NCI-H1694 treated with DMSO at 0.1 percent for 48 hours (cell line): ENCODE measurements around the gene PUS1.

Source experiments
- DNase-seq: peaks from one replicate; lab custom pipeline; 2025; lab: John Stamatoyannopoulos, UW

PUS1 gene

DNA sequence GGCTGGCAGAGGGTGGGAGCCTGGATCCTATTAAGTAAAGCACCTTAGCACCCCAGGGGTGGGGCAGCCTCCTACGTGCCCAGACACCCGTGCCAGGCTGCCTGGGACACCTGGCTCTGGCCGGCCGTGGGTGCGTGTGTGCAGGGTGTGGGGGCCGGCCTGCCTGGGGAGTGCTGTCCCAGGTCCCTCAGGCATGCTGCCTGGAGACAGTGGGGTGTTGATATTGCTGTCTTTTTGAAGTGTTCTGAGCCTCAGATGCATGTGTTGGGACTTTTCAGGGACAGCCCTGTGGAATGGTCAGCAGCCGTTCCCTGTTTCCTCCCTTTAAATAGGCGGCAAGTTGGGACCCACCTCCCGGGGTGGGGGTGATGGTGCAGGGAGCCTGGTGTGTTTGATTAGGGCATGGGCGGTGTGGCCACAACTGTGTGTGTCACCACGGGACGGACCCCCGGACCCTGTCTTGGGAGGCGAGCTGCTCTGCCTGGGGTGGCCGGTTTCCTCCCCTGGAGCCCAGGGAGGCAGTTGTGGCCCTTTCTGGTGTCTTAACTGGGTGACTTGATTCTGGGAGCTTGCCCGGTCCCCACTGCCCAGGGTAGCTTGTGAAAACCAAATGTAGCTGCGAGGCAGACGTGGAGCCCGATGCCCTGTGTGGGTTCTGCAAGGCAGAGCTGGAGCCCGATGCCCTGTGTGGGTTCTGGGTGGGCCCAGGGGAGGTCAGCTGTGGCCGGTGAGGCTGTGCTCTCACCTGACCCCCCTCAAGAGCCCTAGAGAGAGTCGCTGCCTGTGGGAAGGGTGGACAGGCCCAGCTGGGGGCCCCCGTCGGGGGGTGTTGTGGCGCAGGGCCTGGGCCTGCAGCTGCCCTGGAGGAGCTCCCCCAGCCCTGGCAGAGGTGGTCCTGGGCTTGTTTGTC is 26.5 kb upstream of the PUS1 start:
- no peak for DNase-seq

GRCh38 chr12:131903270-131904255 is 25.5 kb upstream of the PUS1 start:
- DNase-seq, result no peak

DNA sequence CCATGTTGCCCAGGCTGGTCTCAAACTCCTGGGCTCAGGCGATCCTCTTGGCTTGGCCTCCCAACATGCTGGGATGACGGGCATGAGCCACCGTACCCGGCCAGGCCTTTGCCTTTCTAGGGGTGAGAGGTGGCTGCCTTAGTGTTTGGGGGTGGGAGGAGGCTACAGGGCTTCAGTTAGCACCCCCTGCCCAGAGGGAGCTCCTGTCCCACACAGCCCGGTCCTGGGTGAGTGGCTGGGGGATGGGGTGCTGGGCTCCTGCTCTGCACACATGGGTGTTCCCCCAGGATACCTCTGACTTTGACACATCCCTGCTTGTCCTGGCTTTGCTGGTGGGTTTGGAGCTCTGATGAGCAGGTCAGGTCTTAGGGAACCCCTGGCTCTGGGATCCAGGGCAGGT is 24.7 kb upstream of the PUS1 start:
- DNase-seq, result no peak

DNA sequence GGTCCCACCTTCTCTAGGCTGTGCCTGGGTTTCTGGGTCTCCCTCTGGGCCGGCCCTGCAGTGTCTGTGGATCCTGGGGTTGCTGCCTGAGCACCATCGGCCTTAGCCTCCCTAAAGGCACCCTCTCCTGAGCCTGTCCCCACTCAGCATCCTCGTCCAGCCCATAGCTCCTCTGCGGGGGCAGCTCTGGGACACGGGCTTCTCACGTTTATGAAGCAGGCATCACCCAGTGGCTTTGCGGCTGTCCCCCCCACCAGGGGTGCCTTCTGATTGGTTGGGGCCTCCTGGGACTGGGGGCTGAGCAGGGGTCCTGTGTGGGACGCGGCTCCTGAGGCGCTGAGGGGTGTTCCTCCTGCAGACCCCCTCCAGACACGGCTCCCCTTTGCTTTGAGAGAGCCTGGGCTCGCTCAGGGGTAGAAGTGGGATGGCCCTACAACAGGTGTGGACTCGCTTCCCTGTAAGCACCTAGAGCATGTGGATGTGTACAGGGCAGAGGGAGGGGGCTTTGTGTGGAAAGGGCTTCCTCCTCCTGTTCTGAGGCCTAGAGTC is 23.9 kb upstream of the PUS1 start:
- DNase-seq, result no peak

DNA sequence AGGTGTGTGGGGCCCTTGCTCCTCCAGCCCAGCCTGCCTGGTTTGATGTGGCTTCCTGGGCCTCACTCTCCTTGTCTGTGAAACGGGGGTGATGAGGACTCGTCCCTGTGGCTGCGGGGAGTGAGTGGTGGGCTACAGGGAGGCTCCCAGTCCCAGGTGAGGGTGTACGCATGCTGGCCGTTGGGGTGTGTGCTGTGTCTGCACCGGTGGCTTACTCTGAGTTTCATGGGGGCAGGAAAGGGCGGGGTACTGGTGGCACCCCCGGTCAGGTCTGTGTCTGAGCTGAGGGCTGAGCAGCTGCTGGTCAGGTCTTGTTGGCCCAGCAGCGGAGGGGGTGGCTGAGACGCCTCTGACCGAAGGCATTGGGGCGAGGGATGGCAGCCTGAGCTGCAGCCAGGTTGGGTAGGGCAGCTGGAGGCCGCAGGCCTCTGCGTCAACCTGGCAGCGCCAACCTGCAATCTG is 23.4 kb upstream of the PUS1 start:
- no peak for DNase-seq

DNA sequence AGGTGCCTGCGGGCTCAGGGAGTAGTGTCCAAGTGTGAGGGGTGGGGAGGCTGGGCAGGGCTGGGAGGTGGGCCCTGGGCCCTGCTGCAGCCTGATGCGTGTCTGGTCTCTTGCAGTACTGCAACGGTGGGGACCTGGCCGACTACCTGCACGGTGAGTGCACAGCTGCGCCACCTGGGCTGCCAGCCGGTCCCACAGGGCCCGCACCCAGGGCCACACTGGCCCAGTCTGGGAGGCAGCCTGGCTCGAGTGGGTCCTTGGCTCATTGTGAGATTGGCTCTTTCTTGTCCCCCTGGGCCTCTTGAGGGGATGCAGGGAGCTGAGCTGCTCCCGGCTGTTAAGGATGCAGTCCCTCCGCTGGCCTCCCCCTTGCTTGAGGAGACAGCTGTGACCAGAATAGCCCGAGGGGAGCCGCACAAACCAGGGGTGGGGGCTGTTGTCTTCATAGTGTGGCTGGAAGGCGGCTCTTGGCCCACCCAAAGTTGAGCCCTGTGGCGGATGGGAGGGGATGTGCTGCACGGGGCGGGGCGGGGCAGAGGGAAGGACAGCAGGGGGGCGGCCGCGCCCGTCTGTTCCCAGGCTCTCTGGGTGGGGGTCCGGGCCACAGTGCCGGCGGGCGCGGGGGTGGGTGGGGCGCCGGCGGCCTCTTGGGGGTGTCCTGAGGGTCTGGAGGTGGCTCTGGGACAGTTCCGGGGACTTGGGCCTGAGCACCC is 21.5 kb upstream of the PUS1 start:
- no peak for DNase-seq

DNA sequence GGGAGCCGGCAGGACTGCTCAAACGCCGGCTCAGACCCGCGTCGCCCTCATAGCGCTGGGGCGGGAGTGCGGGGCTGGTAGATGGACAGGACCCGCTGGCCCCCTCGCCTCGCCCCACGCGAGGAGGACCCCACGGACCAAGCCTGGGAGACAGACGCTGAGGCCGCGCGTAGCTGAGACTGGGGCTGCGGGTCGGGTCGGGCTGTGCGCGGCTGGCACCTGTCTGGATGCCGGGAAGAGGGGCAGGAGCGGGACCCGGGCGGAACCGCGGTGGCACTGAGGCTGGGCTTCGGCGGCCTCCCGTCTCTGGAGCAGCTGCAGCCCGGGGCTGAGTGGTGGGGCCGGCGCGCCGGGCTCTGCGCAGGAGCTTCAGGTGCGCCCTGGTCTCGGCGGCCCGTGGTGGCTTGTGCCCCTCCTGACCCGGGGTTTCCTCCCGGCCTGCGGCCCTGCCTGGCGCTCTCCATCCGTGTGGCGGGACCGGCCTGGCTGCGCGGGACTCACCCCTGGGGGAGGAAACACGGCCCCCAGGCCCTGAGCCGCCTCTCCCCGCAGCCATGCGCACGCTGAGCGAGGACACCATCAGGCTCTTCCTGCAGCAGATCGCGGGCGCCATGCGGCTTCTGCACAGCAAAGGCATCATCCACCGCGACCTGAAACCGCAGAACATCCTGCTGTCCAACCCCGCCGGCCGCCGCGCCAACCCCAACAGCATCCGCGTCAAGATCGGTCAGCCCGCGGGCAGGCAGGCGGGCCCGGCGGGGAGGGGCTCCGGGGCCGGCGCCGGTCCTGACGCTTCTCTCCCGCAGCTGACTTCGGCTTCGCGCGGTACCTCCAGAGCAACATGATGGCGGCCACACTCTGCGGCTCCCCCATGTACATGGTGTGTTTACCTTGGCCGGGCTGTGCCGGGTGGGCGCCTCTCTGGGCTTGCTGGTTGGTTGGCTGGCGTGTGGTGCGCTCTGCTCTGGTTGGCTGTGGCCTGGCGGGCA is 20.7 kb upstream of the PUS1 start:
- DNase-seq, result no peak

- DNase-seq, result no peak
Observed at GRCh38 chr12:131909081-131909751, 19.9 kb upstream of the PUS1 start.

- no peak for DNase-seq
Observed at GRCh38 chr12:131909752-131910219, 19.3 kb upstream of the PUS1 start.

DNA sequence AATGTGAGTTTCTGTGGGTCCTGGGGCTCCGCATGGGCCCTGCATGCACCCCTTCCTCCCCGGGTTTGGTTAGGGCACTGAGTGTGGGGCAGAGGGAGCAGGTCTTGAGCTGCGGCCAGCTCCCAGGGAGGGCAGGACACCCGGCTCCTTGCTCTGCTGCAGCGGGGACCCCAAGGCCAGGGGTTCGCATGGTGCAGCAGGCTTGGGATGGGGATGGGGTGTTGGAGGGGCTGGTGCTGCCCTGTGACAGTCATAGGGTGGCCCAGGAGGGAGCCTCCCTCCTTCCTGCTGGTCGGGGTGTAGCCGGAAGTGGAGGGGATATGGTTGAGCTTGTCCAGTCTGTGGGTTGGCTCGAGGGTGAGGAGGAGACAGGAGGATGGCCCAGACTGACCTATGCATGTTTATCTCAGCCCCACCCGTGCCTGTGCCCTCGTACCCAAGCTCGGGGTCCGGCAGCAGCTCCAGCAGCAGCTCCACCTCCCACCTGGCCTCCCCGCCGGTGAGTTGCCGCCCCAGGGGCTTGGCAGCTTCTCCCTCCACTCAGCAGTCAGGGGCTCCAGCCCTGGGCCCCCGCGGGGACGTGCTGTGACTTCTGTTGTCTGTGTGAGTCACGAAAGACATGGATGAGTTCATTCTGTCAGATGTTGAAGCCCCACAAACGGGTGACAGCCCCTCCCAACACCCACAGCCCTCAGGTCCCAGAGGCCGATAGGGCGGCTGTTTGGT is 18.6 kb upstream of the PUS1 start:
- no peak for DNase-seq

GRCh38 chr12:131911028-131911650 is 17.9 kb upstream of the PUS1 start:
- DNase-seq, result no peak

GRCh38 chr12:131911851-131912477 is 17.1 kb upstream of the PUS1 start:
- DNase-seq, result no peak

- no peak for DNase-seq
Observed at GRCh38 chr12:131912518-131913274, 16.4 kb upstream of the PUS1 start.

- no peak for DNase-seq
Observed at GRCh38 chr12:131913666-131914065, 15.4 kb upstream of the PUS1 start.

DNA sequence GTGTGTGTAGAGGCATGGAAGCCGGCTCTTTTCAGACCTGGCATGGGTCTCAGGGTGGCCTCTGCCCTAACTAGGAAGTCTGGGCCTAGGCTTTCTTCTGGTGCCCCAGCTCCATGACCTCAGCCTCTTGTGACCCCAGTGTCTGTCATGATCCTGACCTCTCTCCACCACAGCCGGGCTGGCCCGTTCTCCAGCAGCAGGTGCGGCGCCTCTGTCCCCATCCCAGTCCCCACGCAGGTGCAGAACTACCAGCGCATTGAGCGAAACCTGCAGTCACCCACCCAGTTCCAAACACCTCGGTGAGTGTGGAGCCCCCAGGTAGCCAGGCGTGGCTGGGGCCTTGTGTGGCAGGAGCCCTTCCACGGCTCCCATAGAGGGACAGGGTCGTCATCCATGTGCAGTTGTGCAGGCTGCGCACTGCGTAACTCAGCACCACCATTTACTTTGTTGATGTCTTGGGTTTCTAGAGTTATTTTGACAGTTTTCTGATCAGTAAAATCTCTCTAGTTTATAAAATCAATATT is 14.8 kb upstream of the PUS1 start:
- DNase-seq, result no peak

DNA sequence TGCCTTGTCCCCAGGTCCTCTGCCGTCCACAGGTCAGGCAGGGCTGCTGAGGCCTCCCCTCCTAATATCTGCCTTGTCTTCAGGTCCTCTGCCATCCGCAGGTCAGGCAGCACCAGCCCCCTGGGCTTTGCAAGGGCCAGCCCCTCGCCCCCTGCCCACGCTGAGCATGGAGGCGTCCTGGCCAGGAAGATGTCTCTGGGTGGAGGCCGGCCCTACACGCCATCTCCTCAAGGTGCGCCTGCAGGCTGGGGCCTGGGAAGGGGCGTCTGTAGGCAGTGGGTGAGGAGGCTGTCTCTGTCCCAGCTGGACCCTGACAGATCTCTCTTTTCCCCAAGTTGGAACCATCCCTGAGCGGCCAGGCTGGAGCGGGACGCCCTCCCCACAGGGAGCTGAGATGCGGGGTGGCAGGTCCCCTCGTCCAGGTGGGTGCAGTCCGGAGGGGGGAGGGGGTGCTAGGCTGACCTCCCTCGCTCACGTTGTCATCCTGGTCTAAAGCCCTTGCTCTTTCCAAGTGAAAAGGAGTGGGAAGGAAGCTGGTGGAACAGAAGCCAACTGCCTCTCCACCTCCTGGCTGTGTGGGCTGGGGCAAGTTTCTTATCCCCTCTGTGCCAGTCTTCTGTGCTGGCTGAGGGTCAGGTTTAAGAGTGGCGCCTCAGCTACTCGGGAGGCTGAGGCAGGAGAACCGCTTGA is 13.9 kb upstream of the PUS1 start:
- no peak for DNase-seq

GRCh38 chr12:131915823-131916222 is 13.3 kb upstream of the PUS1 start:
- no peak for DNase-seq
